Glomerular endothelial cell (primary cell): ENCODE data around the gene KIF16B. TPM values are rescaled to one million over a fixed set of nuclear protein-coding genes. Genes with fewer than 3 reads are reported as not detected.
"Not testable (repeated sequence)": the region's sequence is repeated elsewhere in the genome, so short reads cannot be mapped to it uniquely, and the experiment has no call there.

Experiments
- DNase-seq: peaks from one replicate; pipeline ENCODE4 v3.0.0-alpha.2; 2011; ENCODE audit warnings: low read depth, low spot score; ENCODE audit errors: extremely low read depth
- total RNA-seq: library from RNA; depleted of rRNA; stranded (reverse); fragments of >200 nt; gene quantifications from 2 replicates; pipeline ENCODE4 v1.2.3, GENCODE V29; 2015

The KIF16B gene
- 4.8 and 8.2 TPM in 2 replicates for total RNA-seq

DNA sequence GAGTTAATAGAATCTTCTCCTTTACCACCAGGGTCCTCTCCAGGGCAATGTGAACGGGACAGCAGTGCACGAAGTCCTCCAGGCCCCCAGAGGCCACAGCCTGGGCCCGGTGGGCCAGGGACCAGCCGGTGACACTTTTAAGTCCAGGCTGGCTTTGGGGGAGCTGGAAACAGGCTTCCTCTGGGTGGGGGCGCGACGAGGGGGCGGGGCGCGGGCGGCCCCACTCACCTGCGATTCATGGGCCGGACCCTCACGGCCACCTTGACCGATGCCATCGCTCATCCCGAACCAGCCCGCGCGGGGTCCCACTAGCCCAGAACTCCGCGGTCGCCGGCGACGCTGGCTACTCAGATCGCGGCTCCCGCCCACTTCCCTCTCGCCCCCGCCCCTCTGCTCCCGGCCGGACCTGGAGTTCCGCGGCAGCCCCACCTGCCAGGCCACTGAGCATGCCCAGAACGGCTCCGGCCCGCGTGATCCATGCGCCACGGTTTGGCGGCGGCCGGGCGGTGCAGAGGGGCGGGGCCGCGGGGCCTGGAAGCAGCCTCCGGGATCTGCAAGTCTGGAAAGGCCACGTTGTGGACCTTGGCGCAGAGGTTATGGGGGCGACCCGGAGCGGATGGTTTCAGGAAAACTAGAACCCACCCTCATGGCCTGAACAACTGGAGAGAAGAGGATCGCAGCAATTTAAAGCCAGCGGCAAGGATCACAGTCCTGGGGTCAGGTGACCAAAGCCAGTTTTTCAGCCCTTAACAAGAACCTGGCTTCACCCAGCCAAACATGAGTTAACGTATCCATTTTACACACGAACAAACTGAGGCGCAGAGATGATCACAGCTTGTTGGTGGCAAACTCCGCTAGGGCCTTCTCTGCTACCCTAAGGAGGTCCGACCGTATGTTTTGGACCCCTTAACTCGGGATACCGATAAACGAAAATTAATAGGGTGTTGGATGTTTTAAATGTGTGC lies at the start of gene KIF16B:
KIF16B (minus strand) TSS at position 448 of the 965 bp plus-strand sequence; CDS start at position 275, 173 bp downstream.
- no peak for DNase-seq

DNA sequence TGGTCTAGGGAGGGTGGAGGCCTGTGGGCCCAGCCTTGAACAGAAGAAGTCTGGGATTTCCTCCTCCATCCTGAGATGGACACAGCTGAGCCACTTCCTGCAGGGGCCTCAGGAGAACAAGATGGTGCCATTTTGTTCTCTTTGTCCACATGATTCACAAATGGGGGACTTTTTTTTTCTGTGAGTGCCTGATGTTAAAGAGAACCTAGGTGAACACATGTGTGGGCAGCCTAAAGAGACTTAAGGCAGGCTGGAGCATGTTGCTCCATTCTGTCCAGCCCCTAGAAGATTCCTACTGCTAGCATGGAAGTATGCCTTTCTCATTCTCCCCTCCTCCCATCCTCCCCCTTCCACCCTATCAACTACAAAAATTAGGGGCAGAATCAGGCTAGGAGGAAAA lies 49.3 kb upstream of the KIF16B start:
- no peak for DNase-seq

DNA sequence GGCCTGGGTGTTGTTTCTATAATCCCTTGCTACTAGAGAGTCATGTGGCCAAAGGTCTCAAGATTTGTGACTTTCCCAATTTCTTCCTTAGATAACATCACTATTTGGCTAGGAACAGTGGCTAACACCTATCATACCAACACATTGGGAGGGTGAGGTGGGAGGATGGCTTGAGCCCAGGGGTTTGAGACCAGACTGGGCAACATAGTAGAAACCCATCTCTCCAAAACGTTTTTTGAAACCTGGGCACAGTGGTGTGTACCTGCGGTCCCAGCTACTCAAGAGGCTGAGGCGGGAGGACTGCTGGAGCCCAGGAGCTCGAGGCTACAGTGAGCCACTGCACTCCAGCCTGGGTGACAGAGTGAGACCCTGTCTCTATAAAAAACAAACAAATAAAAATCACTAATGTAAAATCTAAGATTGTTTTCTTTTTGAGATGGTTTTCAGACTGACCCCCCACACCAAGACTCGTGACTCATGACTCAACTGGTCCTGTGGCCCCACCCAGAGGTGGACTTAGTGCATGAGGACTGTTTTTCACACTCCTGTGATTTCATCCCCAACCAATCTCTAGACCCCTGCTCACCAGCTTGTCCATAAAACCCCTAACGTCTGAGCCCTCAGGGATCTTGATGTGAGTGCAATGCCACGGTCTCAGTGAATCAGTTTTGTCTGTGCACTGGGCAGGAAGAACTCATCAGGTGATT lies 48.3 kb upstream of the KIF16B start:
- DNase-seq: no peak

DNA sequence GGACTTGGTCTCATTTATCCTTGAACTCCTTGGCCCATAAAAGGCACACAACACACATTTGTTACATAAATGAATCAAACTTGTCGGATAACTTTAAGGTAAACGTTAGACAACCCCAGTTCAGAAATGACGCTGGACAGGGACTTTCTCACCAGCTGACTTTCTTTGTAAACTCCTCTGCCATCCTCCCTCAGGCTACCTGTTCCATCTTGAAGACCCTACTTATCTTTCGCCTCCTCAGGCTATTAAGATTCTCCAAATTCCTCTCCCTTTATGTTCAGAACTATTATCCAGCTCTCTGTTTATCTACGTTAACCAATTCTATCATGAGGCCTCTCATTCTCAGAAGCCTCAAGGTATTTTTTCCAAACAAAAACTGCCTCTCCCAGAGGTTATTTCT lies 47.7 kb upstream of the KIF16B start:
- no peak for DNase-seq

DNA sequence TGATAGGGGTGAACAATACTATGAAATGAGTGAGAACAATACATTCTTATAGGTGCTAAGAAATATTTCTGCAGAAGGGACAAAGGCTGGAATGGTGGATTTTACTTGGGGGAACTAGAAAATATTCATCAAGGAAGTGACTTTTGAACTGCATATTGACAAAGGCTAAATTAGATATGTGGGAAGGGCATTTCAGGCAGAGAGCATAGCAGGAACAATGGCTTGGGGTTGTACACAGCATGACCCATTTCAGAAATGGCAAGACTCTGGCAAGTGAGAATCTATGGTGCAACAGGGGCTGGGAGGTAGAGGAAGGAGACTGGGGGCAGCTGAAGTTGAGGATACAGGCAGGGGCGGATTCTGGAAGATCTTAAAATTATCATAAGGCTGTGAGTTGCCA lies 46.7 kb upstream of the KIF16B start:
- DNase-seq: no peak

DNA sequence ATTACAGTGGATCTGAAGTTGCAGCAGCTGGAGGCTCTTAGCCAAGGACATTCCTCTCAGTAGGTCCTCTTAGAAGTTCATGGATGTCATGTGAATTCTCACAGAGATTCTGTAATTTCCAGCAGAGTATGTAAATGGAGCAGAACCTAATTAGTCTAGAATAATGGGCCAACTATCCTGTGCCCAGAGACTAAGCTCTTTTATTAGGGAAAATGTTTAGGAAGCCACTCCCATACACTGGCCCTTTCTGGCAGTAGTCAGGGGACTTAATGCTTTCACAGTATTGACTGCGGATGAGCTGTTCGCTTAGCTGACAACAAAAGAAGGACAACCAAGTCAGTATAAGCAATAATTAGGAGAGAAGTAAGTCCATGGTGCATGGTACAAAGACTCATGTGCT lies 43.8 kb upstream of the KIF16B start:
- no peak for DNase-seq

DNA sequence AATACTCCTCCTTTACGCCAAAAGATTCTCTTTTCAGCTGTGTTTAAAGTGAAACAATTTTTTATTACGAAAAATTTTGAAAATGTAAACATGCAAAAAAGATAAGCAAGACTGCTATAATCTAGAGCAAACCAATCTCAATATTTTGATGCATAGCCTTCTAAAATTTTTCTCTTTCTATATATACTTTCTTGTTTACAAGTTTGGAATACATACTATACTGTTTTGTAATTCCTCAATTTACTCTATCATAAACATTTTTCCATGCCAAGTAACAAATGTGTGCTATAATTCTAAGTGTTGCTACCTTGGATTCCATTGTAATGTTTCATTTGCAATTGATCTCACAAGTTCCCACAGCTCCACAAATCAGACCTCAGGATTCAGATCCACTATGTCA lies 43.1 kb upstream of the KIF16B start:
- no peak for DNase-seq

GRCh38 chr20:16615199-16615598 lies 42.0 kb upstream of the KIF16B start:
- no peak for DNase-seq

DNA sequence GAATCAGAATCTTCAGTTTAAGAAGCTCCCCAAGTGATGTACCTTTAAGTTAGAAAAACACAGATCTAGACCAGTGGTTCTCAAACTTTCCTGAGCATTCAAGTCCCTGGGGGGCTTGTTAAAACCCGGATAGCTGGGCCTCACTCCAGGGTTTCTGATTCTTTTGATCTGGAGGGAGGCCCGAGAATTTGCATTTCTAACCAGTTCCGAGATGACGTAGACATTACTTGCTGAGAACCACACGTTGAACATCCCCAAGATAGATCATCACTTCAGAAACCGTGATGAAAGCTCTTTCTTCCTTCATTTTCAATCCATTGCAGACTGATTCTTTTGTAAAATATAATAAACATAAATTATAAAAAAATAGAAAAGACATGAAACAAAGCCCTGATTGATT lies 40.7 kb upstream of the KIF16B start:
- no peak for DNase-seq

DNA sequence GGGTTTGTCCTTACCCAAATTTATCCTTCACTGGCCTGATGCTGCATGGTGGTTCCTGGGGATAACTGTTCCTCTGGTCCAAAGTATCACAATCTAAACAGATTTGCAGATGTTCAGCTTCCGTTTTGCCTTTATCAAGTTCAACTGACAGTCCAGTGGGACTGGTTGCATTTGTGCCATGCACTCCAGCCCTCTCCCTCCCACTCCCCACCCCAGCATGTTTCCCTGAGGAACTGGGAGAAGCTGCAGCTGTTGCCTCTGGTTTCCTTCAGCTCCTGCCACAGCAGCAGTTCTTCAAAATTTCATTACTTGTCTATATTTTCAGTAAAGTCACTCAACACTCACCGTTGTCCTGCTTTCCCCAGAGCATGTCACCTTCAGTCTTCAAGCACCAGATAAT lies 39.5 kb upstream of the KIF16B start:
- DNase-seq: no peak

GRCh38 chr20:16611817-16612216 lies 38.6 kb upstream of the KIF16B start:
- DNase-seq: no peak

- DNase-seq: no peak
Measured at GRCh38 chr20:16609066-16609465, 35.8 kb upstream of the KIF16B start.

- no peak for DNase-seq
Measured at GRCh38 chr20:16608277-16608650, 35.0 kb upstream of the KIF16B start.

GRCh38 chr20:16607364-16608276 lies 34.4 kb upstream of the KIF16B start:
- no peak for DNase-seq

GRCh38 chr20:16606468-16607070 lies 33.3 kb upstream of the KIF16B start:
- DNase-seq: no peak

GRCh38 chr20:16601047-16601446 lies 27.8 kb upstream of the KIF16B start:
- DNase-seq: no peak

DNA sequence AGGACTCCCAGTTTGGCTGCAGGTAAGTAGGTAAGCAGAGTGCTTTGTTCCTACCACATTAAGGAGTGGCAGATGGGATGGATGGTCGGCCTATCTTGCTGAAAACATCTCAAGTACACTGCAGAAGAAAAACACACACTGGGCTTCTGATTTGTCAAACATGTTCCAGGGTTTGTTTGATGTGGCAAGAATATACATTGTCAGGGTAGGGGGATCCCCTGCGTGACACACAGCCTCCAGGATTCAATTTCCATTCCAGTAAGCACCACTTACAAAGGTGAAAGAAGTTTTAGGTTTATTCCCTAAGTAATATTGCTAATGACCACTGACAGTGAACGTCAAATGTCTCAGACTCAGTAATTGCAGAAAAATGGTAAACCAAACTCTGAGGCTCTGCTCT lies 26.0 kb upstream of the KIF16B start:
- DNase-seq: no peak

- DNase-seq: no peak
Measured at GRCh38 chr20:16596991-16597390, 23.7 kb upstream of the KIF16B start.

DNA sequence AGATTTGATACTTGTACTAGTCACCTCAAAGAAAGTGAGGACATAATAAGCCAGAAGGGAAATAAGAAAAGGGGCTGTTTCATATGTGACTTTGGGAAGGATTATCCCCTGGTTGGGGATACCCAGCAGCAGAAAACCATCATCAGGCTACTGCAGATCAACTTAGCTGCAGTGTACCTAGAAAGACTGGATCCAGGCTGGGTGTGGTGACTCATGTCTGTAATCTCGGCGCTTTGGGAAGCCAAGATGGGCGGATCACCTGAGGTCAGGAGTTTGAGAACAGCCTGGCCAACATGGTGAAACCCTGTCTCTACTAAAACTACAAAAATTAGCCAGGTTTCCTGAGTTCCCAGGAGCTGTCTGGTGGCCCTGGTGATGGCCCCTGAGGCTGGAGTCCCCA lies 23.2 kb upstream of the KIF16B start:
- not testable (repeated sequence) for DNase-seq

DNA sequence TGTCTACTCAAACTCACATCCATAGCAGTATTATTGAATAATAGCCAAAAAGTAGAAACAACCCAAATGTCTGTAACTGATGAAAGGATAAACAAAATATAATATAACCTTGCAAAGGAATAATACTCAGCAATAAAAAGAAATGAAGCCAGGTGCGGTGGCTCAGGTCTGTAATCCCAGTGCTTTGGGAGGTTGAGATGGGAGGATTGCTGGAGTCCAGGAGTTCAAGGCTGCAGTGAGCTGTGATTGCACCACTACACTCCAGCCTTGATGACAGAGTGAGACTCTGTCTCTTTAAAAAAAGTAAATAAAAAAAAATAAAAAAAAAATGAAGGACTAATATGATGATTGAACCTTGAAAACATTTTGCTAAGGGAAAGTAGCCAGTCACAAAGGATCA lies 22.1 kb upstream of the KIF16B start:
- DNase-seq: no peak
